ENCODE results near the gene KLRC3. TPM values are rescaled to one million over a fixed set of nuclear protein-coding genes. Genes with fewer than 3 reads are reported as not detected.

Gene KLRC3
- total RNA-seq, 1 experiment from 2014 or later, result 0.74 TPM

GRCh38 chr12:10386857-10387256, 33.5 kb downstream of the KLRC3 start:
- Histone ChIP-seq H3K9me3 (ENCODE audit: control insufficient read depth, insufficient read depth, low read depth, low read length) (no peaks in the 10 kb centered on the region), H3K4me1 (ENCODE audit: control insufficient read depth, insufficient read depth, low read length) (peaks cover 5% of the 10 kb centered on the region), H3K27me3 (ENCODE audit: control insufficient read depth, insufficient read depth, low read length) (no peaks in the 10 kb centered on the region), H3K4me3 (ENCODE audit: low read depth in 2 of 2, low read length in 2 of 2) (no peak overlapping the region), H3K36me3 (ENCODE audit: control insufficient read depth, insufficient read depth, low read length) (no peaks in the 10 kb centered on the region), H3K27ac (ENCODE audit: low read length) (peak overlapping the region; percentile 24; the same call in 1 of the 2 replicates)
- ChIA-PET CTCF (no interaction called here), POLR2A (no interaction called here)
- no TSS peak for BruUV-seq (replicated peaks)
- DNase-seq (ENCODE audit: low read depth, low spot score) (no peak), ATAC-seq (no peak)
- intact Hi-C loops (cut with micrococcal nuclease; ENCODE audit: unreplicated experiment), result no loop called here
- TF ChIP-seq TCF7L2 (IDR thresholded peaks at IDR 0.05; ENCODE audit: low read depth, low read length) (no peak), CTCF (IDR thresholded peaks at IDR 0.05) (no peak), REST (IDR thresholded peaks at IDR 0.05; ENCODE audit: insufficient read depth in 1 of 2, low read depth in 2 of 2, low read length in 1 of 2) (no peak), SIN3A (IDR thresholded peaks at IDR 0.05; ENCODE audit: borderline replicate concordance, insufficient read depth, low read depth, low read length) (no peak), POLR2AphosphoS5 (IDR thresholded peaks at IDR 0.05; ENCODE audit: low read depth, low read length) (no peak)
- in situ Hi-C loops (cut with HindIII; ENCODE audit: low pct_unique_long_range_greater_than_20kb, low sequenced_read_pairs), result no loop called here

GRCh38 chr12:10385166-10385613, 35.2 kb downstream of the KLRC3 start:
- Histone ChIP-seq H3K27me3 (ENCODE audit: control insufficient read depth, insufficient read depth, low read length) (no peaks in the 10 kb centered on the region), H3K36me3 (ENCODE audit: control insufficient read depth, insufficient read depth, low read length) (no peaks in the 10 kb centered on the region), H3K4me1 (ENCODE audit: control insufficient read depth, insufficient read depth, low read length) (no peaks in the 10 kb centered on the region; the same call in 1 of the 2 replicates), H3K9me3 (ENCODE audit: control insufficient read depth, insufficient read depth, low read depth, low read length) (no peaks in the 10 kb centered on the region), H3K27ac (ENCODE audit: low read length) (no peak overlapping the region; the same call in 1 of the 2 replicates), H3K4me3 (ENCODE audit: low read depth in 2 of 2, low read length in 2 of 2) (no peak overlapping the region)
- TF ChIP-seq TCF7L2 (IDR thresholded peaks at IDR 0.05; ENCODE audit: low read depth, low read length) (no peak), REST (IDR thresholded peaks at IDR 0.05; ENCODE audit: insufficient read depth in 1 of 2, low read depth in 2 of 2, low read length in 1 of 2) (no peak), CTCF (IDR thresholded peaks at IDR 0.05) (no peak), POLR2AphosphoS5 (IDR thresholded peaks at IDR 0.05; ENCODE audit: low read depth, low read length) (no peak)
- intact Hi-C loops (cut with micrococcal nuclease; ENCODE audit: unreplicated experiment) (no loop called here), in situ Hi-C loops (cut with HindIII; ENCODE audit: low pct_unique_long_range_greater_than_20kb, low sequenced_read_pairs) (no loop called here)
- ATAC-seq (no peak), DNase-seq (ENCODE audit: low read depth, low spot score) (no peak)
- ChIA-PET CTCF (no interaction called here), POLR2A (no interaction called here)
- no TSS peak for BruUV-seq (replicated peaks)

All from Panc1 (cell line).